Caco-2 (cell line): ENCODE measurements around the gene SLX4. TPM values are rescaled to one million over a fixed set of nuclear protein-coding genes. Genes with fewer than 3 reads are reported as not detected.

Experiments used
- BruUV-seq: library from RNA; stranded (reverse); fragments of 400-500 nt; replicated peaks from 2 replicates; lab custom pipeline; 2021; lab: Mats Ljungman, UMichigan
- CTCF ChIA-PET: fragments of 300-600 bp; sonication (Branson Sonifier 250); formaldehyde crosslinking; loops from one replicate; lab custom pipeline; 2022; ENCODE audit warnings: antibody characterized with exemption; lab: Charles Lee
- POLR2A ChIA-PET: fragments of 300-600 bp; sonication (Branson Sonifier 250); formaldehyde crosslinking; loops from one replicate; lab custom pipeline; 2022; ENCODE audit warnings: antibody characterized with exemption; lab: Charles Lee
- DNase-seq, 2 experiments: peaks; one replicate each; pipeline versions ENCODE4 v3.0.0 to v3.0.0-alpha.2; 2020 to 2022
- H3K27me3 ChIP-seq: replicated peaks from 2 replicates; pipeline ENCODE4 v1.6.0; 2011; ENCODE audit warnings: low read length; ENCODE audit not compliant: control insufficient read depth, insufficient read depth
- H3K36me3 ChIP-seq: 2 replicates; pipeline ENCODE4 v1.5.1; 2011; ENCODE audit warnings: low read length; ENCODE audit not compliant: control insufficient read depth, insufficient read depth
- H3K4me1 ChIP-seq: fragments of 250-450 bp; sonication (Bioruptor Pico); 2 replicates; pipeline ENCODE4 v1.5.1; 2020; ENCODE audit warnings: mild to moderate bottlenecking
- H3K4me3 ChIP-seq: 2 replicates; pipeline ENCODE4 v1.5.1; 2011; ENCODE audit warnings: low read depth, mild to moderate bottlenecking, control low read depth, low read length
- H3K9me3 ChIP-seq: fragments of 250-450 bp; sonication (Bioruptor Pico); 2 replicates; pipeline ENCODE4 v1.5.1; 2020; ENCODE audit warnings: mild to moderate bottlenecking, moderate library complexity
- H3K27ac Mint-ChIP-seq: one replicate; pipeline ENCODE4 v1.8.0; 2022; ENCODE audit warnings: mixed read lengths; ENCODE audit not compliant: unreplicated experiment
- H3K27me3 Mint-ChIP-seq: one replicate; pipeline ENCODE4 v1.8.0; 2022; ENCODE audit warnings: mixed read lengths; ENCODE audit not compliant: insufficient read depth, unreplicated experiment
- H3K36me3 Mint-ChIP-seq: one replicate; pipeline ENCODE4 v1.8.0; 2022; ENCODE audit warnings: mild to moderate bottlenecking, mixed read lengths; ENCODE audit not compliant: insufficient read depth, unreplicated experiment
- H3K4me1 Mint-ChIP-seq: one replicate; pipeline ENCODE4 v1.8.0; 2022; ENCODE audit warnings: low read depth, mixed read lengths; ENCODE audit not compliant: unreplicated experiment
- H3K4me3 Mint-ChIP-seq: one replicate; pipeline ENCODE4 v1.8.0; 2022; ENCODE audit warnings: mild to moderate bottlenecking, moderate library complexity, mixed read lengths; ENCODE audit not compliant: unreplicated experiment
- H3K9me3 Mint-ChIP-seq: one replicate; pipeline ENCODE4 v1.8.0; 2022; ENCODE audit warnings: mixed read lengths; ENCODE audit not compliant: unreplicated experiment
- intact Hi-C: fragments of 100-400 bp; cut with micrococcal nuclease; formaldehyde crosslinking; loops from one replicate; pipeline ENCODE4 v1.10.0; 2022; ENCODE audit not compliant: unreplicated experiment
- total RNA-seq: library from RNA; stranded (reverse); gene quantifications from 2 replicates; pipeline ENCODE4 v1.2.3, GENCODE V29; 2022
- TF ChIP-seq, protein P1 (sequence below), 2 experiments: fragments of 200-600 bp in 1 of 2; IDR thresholded peaks; 1 replicate in 1 of 2; 2 replicates in 1 of 2; pipeline versions ENCODE4 v1.5.1 to v1.8.0; 2011 to 2022; ENCODE audit warnings: antibody characterized with exemption in 1 of 2, control low read depth in 1 of 2, inconsistent platforms in 1 of 2, low read depth in 1 of 2, low read length in 1 of 2, mild to moderate bottlenecking in 1 of 2, moderate library complexity in 1 of 2; ENCODE audit not compliant: insufficient read depth in 1 of 2, severe bottlenecking in 1 of 2, unreplicated experiment in 1 of 2

Gene SLX4
- total RNA-seq, 1 experiment from 2014 or later = 10.4 TPM

DNA sequence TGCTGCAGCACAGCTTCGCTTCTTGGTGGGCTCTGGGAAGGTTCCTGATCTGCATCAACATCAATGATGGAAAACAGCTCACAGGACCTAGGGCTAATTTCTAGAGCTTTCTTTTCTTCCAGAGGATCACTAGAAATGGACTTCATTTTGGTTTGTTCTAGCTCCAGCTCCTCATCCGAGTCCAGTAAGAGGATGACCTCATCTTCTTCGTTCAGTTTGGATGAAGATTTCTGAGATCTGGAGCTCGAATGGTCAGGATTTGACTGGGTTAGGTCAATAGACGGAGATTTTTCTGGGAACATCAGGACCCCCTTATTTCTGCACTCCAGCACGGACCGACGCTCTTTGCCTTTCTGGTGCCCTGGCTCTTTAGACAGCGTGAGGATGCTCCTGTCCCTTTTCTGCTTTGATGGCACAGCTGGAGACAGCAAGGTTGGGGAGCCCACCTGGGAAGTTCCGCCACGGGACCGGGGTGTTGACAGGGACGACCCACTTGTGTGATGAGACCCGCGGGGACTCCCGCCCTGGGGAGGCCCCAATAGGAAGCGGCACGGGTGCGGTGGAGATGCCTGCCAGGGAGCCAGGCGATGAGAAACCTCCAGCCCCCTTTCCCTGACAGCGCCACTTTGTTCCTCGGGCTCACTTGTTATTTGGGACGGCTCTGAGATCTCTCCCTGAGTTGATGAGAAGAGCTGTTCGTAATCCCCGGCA is 21.3 kb downstream of the SLX4 start:
- Histone ChIP-seq H3K4me1 (no peaks in the 10 kb centered on the region), H3K36me3 (no peaks in the 10 kb centered on the region; the same call in 1 of the 2 replicates), H3K27me3 (no peaks in the 10 kb centered on the region), H3K9me3 (no peaks in the 10 kb centered on the region), H3K4me3 (no peak overlapping the region)
- CTCF ChIA-PET = no interaction called here
- intact Hi-C loops = no loop called here
- Mint-ChIP-seq H3K4me1 (no peaks in the 10 kb centered on the region), H3K9me3 (no peaks in the 10 kb centered on the region), H3K4me3 (no peak overlapping the region), H3K36me3 (peaks cover 6% of the 10 kb centered on the region), H3K27me3 (no peaks in the 10 kb centered on the region), H3K27ac (no peak overlapping the region)
- TF ChIP-seq, protein P1, sequence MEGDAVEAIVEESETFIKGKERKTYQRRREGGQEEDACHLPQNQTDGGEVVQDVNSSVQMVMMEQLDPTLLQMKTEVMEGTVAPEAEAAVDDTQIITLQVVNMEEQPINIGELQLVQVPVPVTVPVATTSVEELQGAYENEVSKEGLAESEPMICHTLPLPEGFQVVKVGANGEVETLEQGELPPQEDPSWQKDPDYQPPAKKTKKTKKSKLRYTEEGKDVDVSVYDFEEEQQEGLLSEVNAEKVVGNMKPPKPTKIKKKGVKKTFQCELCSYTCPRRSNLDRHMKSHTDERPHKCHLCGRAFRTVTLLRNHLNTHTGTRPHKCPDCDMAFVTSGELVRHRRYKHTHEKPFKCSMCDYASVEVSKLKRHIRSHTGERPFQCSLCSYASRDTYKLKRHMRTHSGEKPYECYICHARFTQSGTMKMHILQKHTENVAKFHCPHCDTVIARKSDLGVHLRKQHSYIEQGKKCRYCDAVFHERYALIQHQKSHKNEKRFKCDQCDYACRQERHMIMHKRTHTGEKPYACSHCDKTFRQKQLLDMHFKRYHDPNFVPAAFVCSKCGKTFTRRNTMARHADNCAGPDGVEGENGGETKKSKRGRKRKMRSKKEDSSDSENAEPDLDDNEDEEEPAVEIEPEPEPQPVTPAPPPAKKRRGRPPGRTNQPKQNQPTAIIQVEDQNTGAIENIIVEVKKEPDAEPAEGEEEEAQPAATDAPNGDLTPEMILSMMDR (IDR thresholded peaks at IDR 0.05; ENCODE audit: insufficient read depth in 1 of 2, low read depth in 1 of 2, low read length in 1 of 2, severe bottlenecking in 1 of 2, unreplicated experiment in 1 of 2) = no peak
- no TSS peak for BruUV-seq
- POLR2A ChIA-PET = no interaction called here
- DNase-seq = no peak

DNA sequence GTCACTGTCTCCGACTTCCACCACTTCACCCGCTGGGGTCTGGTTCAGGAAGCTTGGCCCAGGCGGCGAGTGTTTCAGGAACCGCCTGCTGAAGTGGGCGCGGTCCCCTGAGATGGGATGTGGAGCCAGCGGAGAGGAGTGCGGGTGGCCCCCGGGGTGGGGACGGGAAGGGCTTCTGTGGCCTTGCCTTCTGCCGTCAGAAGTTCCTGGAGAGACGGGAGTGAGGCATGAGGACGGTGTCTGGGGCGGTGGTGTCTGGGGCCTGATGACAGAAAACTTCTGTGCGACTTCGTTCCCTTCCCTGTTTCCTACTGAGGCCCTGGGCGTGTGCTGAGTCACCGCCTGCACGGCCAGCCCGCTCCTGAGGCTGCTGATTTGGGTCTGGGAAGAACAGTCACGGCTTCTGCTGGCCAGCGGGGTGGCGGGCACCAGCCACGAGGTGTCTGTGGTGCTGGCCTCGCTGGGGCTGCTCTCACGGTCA is 21.9 kb downstream of the SLX4 start:
- Histone ChIP-seq H3K36me3 (no peaks in the 10 kb centered on the region; the same call in 1 of the 2 replicates), H3K4me1 (no peaks in the 10 kb centered on the region), H3K27me3 (no peaks in the 10 kb centered on the region), H3K4me3 (no peak overlapping the region), H3K9me3 (no peaks in the 10 kb centered on the region)
- POLR2A ChIA-PET = no interaction called here
- CTCF ChIA-PET = no interaction called here
- peaks cover 6% of the 10 kb centered on the region for H3K36me3 Mint-ChIP-seq
- BruUV-seq = no TSS peak
- H3K9me3 Mint-ChIP-seq = no peaks in the 10 kb centered on the region
- intact Hi-C loops = no loop called here
- TF ChIP-seq, protein P1 (IDR thresholded peaks at IDR 0.05; ENCODE audit: insufficient read depth in 1 of 2, low read depth in 1 of 2, low read length in 1 of 2, severe bottlenecking in 1 of 2, unreplicated experiment in 1 of 2) = no peak
- H3K27me3 Mint-ChIP-seq = no peaks in the 10 kb centered on the region
- no peaks in the 10 kb centered on the region for H3K4me1 Mint-ChIP-seq
- no peak overlapping the region for H3K27ac Mint-ChIP-seq
- no peak for DNase-seq
- H3K4me3 Mint-ChIP-seq = no peak overlapping the region

DNA sequence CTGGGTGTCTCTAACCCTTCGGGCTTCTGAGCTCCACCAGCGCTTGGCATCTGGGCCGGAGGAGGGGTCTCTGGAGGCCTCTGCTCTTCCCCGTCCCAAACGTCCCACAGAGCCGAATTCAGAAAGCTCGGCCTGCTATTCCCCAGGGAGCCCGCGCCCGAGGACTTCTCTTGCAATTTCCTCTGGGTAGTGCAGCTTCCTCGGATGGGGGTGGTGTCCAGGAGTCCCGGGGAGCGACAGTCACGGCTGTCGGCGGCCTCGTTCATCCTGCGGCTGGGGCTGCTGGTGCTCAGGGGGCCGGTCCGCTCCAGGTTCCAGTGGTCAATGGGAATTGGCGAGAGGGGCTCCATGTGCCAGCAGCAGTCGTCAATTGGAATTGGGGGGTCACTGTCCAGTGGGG is 22.4 kb downstream of the SLX4 start:
- Histone ChIP-seq H3K4me1 (no peaks in the 10 kb centered on the region), H3K27me3 (no peaks in the 10 kb centered on the region), H3K4me3 (no peak overlapping the region), H3K36me3 (no peaks in the 10 kb centered on the region; the same call in 1 of the 2 replicates), H3K9me3 (no peaks in the 10 kb centered on the region)
- H3K9me3 Mint-ChIP-seq = no peaks in the 10 kb centered on the region
- no TSS peak for BruUV-seq
- H3K4me3 Mint-ChIP-seq = no peak overlapping the region
- H3K27ac Mint-ChIP-seq = no peak overlapping the region
- TF ChIP-seq, protein P1 (IDR thresholded peaks at IDR 0.05; ENCODE audit: insufficient read depth in 1 of 2, low read depth in 1 of 2, low read length in 1 of 2, severe bottlenecking in 1 of 2, unreplicated experiment in 1 of 2) = no peak
- H3K4me1 Mint-ChIP-seq = no peaks in the 10 kb centered on the region
- ChIA-PET CTCF (no interaction called here), POLR2A (no interaction called here)
- DNase-seq = no peak
- intact Hi-C loops = no loop called here
- H3K36me3 Mint-ChIP-seq = peaks cover 8% of the 10 kb centered on the region
- no peaks in the 10 kb centered on the region for H3K27me3 Mint-ChIP-seq
